HG03565 (cell line): ENCODE measurements around the gene SLC39A11.
"Not testable (repeated sequence)": the region's sequence is repeated elsewhere in the genome, so short reads cannot be mapped to it uniquely, and the experiment has no call there.

Experiments used
- ATAC-seq: cut with Tn5 transposase; IDR thresholded peaks from one replicate; pipeline ENCODE4 v1.9.1; 2021; ENCODE audit warnings: mild to moderate bottlenecking, moderate library complexity; ENCODE audit not compliant: unreplicated experiment

The SLC39A11 gene

DNA sequence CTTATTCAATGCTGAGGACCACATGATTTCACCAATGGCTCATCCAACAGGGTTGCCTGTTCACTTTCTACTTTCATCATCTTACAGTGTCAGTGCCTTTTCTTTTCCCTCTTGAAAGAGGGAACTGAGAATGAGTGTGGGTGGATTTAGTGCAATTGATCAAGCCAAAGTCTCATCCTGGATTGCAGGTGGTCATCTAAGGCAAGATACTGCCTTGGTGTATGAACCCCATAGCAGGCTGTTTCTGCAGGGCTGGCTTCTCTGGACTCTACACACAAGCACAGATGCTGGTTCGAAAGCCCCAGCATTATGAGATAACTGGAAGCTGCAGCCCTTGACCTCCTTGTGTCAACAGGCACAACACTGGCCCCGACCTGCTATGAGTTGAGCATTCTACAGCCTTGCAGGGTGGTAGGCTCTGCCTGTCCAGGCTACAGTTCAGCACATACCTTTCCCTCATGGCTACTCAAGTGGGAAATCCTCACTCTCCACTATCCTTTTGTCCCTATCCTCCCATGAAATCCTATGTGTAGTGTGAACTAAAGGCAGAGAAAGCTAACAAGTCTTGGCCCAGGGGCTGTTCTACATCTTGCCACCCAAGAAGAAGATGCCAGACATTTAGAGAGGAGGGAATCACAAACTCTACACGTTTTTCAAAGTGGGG lies 358.7 kb downstream of the SLC39A11 start:
- ATAC-seq: peak; percentile 66

DNA sequence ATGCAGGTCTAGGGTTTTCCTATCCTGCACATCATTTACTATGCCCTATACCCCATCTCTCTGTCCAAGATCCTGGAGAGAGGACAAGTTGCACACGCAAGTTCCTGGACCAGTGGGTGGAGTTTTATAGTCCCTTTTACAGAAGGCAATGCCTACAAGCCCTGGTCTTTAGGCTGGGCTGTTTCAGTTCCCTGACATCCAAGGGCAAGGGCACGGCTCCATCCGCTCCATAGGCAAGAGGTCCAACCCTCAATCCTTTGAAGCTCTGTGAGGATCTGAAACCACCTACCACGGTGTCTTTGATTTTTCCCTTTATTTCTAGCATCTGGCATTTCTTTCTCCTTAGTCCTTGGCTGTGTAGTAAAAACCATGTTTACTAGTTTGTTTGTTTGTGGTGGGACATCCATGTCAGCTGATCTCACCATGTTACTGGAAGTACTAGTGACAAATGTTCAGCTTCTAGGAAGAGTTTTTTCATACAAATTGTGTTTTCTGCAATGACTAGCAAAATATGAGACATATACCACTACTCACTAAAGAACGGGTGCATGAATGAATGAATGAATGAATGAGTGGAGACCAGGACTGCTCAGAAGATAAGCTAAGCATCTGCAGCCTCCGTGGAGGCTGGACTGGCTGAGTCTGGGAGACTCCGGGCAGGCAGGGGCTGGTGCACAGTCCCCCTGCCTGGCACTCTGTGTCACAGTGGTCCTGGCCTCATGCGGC lies 359.4 kb downstream of the SLC39A11 start:
- no peak for ATAC-seq

DNA sequence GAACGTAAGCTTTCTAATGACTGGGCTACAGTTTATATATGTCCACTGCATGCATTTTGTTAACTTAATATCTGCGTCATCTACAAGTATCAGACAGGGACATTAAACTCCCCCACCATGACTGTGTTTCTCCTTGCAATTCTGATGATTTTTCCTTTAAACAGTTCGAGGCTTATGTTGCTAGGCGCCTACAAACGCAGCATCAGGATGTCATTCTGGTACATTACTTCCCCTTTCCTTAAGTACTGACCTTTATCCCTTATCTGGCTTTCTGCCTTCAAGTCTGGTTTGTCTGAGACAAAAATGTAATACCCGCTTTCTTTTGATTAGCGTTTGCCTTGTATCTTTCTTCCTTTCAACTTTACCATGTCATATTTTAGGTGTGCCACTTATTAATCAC lies 362.4 kb downstream of the SLC39A11 start:
- ATAC-seq: no peak

DNA sequence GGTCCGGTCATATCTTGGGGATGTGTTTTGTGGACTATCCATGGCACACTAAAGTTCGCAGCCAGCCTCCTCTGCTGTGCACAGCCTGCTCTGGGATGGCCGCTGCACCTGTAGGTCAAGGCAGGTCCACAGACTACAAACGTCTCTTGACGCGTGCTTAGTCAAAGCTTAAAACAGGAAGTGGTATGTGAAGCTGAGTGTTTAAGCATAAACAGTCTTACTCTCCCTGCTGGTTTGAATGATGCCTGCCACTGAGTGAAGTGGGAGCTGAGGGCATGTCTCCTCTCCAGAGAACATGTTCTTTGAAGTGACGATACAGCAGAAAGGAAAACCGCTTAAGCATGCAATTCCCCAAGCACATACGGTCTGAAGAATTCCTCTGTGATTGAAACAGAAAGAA lies 365.6 kb downstream of the SLC39A11 start:
- ATAC-seq: peak; percentile 93

DNA sequence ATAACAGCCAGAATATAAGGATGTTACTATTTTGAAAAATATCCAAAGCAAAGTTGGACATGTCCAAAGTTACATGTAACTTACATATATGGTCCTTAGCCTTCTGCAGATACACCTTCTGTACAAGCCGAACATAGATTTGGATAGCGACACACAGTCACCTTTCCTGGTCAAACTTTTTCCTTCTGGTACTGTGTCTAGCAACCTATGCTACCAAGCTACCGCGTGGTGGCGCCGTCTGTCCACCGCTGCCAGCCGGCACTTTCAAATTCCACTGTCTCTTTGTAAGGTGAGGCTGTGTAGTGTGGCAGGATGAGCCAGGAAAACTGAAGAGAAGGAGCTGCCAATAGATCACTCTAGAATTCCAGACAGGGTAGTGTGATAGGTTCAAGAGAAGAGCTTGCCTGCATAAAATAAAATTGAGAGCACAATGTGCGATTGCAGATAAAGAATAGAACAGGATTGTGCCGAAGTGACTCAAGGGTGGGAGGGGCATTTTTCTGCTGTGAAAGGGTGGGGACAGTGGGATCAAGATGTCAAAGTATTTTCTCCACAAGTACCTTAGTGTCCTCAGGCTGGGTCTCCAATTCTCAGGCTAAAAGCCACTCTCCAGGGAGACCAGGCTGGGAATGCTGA lies 366.9 kb downstream of the SLC39A11 start:
- peak; percentile 37 for ATAC-seq

DNA sequence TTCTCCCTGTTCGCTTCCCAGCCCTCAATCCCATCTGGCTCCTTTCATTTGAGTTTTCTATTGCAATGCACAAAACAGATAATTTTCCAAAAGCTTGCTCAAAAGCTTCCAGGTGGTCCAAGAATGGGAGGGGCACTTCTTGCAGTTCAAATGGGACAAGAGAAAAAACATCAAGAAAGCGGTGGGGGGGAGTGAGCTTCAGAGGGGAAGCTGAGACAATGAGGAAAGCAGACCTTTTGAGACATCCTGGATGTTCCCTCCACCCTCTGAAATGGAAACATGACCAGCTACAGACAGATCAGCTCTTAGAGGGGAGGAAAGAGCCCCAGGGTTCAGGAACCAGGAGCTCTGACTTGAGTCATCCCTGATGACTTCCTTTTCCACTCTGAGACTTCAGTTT lies 368.2 kb downstream of the SLC39A11 start:
- no peak for ATAC-seq

- ATAC-seq: no peak
Observed at GRCh38 chr17:72723711-72724110, 368.8 kb downstream of the SLC39A11 start.

DNA sequence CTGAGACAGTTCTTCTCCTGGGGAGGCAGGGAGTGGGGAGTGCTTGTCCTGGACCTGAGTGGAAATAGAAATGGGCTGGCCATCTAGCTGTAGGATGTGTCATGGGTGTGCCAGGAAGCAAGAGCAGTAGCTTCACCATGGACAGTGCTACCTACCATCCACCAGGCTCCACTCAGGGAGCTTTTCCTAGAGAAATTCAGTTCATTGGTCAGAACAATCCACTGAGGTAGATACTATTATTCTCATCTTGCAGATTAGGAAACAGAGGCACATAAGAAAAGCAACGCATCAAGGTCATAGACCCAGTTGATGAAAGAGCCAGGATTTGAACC lies 372.0 kb downstream of the SLC39A11 start:
- no peak for ATAC-seq

DNA sequence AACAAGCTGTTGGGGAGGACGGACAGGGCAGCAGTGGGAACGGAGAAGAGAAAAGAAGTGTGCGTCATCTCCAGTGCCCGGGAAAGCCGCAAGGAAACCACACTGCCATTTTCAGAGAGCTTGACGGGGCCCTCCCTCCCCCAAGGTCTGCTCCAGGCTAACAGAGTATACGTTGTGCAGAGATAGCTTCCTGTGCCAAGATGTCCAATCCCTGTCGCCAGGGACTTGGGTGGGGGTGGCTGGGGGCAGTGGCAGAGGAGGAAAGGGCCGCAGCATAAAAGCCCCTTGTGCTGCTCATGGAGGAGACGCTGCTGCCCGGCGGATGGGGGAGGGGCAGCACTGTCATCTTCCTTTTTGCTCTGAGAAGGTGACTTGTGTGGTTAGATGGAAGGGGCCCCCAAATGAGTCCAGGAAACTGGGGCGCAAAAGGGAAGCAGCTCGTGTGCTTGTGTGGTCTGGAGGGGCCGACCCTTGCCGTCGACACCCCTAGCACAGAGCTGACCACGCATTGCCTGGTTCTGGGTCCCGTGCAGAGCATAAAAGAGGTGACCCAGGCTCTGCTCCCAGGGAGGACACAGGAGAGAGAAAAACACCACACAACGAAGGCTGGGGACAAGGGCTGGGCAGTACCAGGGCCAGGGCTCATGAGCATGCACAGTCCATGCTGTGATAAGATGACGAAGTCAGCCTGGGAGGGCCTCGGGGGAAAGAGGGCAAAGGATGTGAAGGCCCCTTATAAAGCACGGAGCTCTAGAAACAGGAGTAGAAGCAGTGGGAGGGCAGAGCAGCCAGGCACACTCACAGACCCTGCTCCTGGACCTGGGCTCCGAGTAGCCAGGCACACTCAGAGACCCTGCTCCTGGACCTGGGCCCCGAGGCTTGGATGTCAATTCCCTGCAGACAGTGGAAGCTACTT lies 372.7 kb downstream of the SLC39A11 start:
- no peak for ATAC-seq

GRCh38 chr17:72719206-72719577 lies 373.3 kb downstream of the SLC39A11 start:
- ATAC-seq: no peak

GRCh38 chr17:72717676-72718075 lies 374.8 kb downstream of the SLC39A11 start:
- ATAC-seq: no peak

DNA sequence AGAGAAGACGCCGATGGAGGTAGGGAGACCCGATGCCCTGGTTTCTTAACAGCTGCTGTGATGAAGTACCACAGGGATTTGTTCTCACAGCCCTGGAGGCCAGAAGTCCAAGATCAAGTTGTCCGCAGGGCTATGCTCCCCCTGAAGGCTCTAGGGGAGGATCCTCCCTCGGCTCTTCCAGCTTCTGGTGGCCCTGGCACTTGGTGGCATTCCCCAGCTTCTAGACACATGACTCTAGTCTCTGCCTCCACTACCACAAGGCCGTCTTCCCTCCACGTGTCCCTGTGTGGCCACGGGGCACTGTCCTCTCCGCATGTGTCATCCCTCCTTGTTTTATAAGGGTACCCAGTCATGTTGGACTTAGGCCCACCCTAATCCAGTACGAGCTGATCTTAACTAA lies 375.2 kb downstream of the SLC39A11 start:
- ATAC-seq: no peak

DNA sequence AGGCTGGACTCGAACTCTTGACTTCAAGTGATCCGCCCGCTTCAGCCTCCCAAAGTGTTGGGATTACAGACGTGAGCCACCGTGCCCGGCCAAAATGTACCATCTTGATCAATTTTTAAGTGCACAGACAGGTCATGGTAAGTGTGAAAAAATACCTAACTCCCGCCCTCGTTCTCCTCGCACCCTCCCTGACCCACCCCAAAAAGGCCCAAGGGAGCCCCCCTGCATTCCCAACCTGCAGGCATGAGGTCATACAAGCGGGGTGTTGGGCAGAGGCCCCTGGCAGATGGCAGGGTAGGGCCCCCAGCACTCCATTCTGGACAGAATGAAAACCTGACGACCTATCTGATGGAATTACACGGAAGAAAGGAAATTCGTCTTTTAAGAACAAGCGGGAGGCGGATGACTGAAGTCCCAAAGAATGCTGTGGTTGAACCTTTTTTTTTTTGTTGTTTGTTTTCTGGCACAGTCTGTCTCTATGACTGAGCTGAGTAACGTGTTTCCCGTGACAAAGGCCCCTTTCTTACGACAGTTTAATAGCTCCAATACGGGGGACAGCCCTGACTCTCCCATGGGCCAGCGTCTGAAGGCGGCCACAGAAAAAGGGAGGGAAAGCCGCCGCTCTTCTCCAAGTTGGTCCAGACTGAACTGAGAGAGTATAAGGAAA lies 376.4 kb downstream of the SLC39A11 start:
- no peak for ATAC-seq

GRCh38 chr17:72714357-72714966 lies 378.0 kb downstream of the SLC39A11 start:
- no peak for ATAC-seq

DNA sequence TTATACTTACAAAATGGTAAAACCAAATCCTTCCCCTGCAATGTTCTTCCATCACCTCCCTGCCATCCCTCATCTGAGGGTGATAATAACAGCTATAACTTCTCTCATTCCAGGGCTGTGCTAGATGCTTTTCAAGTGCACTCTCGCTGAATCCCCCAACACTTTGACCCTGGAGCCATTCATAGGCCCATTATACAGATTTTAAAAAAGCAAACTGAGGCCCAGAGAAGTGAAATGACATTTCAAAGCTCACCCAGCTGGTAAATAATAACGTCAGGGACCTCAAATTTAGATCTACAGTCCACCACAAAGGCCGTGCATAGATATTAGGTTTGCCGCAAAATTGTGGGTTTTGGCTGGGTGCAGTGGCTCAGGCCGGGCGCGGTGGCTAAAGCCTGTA lies 378.8 kb downstream of the SLC39A11 start:
- ATAC-seq: no peak

DNA sequence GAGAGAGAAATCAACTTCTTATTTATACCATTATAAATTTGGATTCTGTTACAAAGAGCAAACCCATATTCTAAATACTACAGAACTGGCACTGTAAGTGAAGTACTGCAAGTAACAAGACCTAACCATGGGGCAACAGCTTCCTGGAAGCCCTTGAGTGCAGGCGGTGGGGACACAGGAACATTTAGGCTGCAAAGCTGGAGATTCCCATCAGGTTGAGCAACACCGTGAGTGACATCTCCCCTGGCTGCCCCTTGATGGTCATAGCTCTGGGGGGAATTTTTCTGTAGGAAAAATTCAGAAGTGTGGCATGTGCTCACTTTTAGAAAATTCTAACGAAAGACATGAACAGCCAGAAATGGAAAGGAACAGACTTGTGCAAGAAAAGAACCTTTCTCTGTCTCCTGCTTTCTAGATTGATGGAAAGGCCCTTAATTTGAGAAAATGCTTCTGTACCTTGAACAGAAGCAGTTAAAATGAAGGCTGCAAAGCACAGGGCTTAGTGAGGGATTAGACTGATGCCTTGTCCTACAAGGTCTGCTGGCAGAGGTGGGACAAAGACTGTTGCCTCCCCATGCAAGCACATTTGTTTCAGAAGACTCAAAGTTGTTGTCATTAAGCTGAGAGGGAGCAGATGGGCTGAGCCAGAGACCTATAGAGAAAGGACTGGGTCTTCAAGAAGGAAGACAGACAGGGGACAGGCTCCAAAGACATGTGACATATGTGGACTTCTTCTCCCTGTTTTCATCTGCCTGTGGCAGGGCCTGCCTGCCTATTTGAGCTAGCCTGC lies 380.8 kb downstream of the SLC39A11 start:
- ATAC-seq: no peak

- no peak for ATAC-seq
Observed at GRCh38 chr17:72710834-72711233, 381.7 kb downstream of the SLC39A11 start.

GRCh38 chr17:72710202-72710601 lies 382.3 kb downstream of the SLC39A11 start:
- ATAC-seq: no peak

GRCh38 chr17:72708682-72709081 lies 383.8 kb downstream of the SLC39A11 start:
- ATAC-seq: not testable (repeated sequence)

- no peak for ATAC-seq
Observed at GRCh38 chr17:72707881-72708280, 384.6 kb downstream of the SLC39A11 start.
